Activated CD4-positive, alpha-beta T cell treated with anti-CD3 and anti-CD28 coated beads for 4 hours (primary cell): ENCODE data around the gene SERPINH1.
"Not testable (repeated sequence)": the region's sequence is repeated elsewhere in the genome, so short reads cannot be mapped to it uniquely, and the experiment has no call there.

Experiments
- DNase-seq, 2 donors: peaks; one replicate each; pipeline ENCODE4 v3.0.0-alpha.2; 2020

SERPINH1 gene

DNA sequence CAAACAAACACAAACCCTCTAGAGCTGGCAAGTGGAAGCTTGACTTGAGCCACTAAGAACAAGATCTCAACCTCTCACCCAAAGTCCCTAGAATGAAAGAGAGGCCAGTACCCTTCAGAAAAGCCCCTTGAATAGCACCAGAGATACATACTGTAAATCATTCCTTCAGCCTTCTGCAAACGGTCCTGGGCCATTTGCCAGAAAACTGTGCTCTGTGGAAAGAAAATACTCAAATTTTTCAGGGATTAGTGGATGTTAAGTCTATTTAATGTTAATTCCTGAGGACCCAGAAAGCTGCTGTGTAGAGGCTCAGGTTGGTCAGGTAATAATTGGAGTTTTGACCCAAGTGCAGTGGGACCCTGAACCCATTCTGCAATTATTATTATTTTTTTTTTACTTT lies 16.9 kb downstream of the SERPINH1 start:
- DNase-seq = no peak

- no peak for DNase-seq
Observed at GRCh38 chr11:75579841-75580240, 17.8 kb downstream of the SERPINH1 start.

DNA sequence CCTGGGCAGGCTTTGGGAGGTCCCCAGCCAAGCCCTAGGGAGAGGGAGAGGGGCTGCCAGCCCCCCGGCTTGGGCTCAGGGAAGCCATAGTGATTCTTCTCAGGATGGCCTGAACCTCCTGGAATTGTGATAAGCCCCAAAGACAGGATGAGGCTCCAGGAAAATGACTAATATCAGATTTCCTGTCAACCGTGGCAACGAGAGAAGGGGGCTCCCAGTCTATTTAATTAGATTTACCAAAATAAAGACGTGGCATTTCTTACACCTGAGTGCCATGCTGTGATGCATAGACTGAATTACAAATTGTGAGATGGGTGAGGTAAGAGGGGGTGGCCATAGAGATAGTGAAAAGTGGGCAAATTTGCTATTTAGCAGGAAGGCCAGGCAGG lies 20.4 kb downstream of the SERPINH1 start:
- no peak for DNase-seq

- peak; percentile 53 to 63 for DNase-seq
Observed at GRCh38 chr11:75582895-75583717, 21.1 kb downstream of the SERPINH1 start.

GRCh38 chr11:75583718-75584658 lies 21.9 kb downstream of the SERPINH1 start:
- DNase-seq = no peak

DNA sequence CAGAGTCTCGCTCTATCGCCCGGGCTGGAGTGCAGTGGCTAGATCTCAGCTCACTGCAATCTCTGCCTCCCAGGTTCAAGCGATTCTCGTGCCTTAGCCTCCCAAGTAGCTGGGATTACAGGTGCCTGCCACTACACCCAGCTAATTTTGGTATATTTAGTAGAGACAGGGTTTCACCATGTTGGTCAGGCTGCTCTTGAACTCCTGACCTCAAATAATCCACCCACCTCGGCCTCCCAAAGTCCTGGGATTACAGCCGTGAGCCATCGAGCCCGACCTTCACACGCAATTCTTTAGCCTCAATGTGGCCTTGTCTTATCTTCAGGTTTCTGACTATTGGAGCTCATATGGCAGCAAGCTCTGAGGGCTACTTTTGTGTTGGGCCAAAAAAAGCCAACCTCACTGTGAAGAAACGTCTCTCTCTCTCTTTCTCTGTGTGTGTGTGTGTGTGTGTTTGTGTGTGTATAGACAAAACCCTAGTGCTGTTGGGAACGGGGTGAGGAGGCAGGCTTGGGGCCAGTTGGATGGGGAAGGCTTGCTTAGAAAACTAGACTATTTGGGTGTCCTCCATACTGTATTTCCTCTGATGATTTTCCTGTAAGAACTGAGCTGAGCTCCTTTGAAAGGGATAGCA lies 22.7 kb downstream of the SERPINH1 start:
- not testable (repeated sequence) for DNase-seq

GRCh38 chr11:75585293-75585670 lies 23.2 kb downstream of the SERPINH1 start:
- DNase-seq = no peak

DNA sequence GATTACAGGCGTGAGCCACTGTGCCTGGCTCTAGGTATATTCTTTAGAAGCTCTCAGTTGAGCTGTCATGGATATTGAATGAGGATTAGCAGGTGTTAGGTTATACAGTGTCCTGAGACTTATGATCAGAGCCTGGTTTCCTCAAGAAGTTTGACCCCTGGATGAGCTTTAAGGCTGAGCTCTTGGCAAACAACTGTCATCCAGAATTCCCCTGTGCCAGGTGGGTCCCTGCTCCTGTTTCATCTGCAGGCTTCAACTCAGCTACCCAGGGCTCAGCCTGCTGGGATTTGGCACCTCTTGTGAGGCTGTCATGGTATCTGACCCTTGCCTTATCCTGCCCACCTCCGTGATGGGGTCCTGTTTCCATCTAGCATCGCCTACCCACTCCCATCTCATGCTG lies 24.3 kb downstream of the SERPINH1 start:
- DNase-seq = no peak

- no peak for DNase-seq
Observed at GRCh38 chr11:75588051-75588481, 26.0 kb downstream of the SERPINH1 start.

GRCh38 chr11:75589051-75589450 lies 27.0 kb downstream of the SERPINH1 start:
- DNase-seq = no peak

DNA sequence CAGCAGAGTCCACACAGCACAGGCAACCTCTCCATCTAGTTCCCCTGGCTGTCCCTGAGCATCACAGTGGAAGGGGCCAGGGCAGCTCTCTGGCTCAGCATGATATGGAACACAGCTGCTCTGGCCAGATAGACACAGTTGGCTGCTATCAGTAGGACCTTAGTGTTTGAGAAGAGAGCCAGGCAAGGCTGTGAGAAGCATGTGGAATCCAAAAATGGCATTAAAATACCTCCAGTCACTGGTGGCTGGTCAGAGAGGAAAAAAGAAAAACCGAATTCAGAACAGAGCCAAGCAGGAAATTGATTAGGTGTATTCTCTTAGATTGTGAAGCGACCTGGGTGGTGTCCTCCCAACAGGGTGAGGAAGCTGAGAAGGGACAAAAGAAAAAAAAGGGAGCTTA lies 27.9 kb downstream of the SERPINH1 start:
- no peak for DNase-seq

DNA sequence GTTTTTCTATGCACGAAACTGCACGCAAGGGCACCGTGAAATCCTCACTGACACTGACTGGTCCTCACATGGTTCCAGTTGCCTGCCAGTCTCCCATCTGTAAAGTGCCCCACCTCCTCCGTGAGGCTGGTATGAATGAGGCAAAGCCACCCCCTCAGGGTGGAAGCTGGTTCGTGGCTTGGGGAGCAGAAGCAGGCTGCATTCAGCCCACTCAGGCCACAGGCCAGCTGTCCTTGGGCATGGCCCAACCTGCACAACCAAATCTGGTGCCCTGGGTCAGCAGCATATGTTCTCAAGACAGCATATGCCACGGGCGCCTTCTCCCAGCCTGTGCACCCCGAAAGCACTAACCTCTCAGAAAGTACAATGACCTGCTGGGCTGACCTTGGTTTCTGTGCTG lies 29.3 kb downstream of the SERPINH1 start:
- DNase-seq = no peak

- DNase-seq = no peak
Observed at GRCh38 chr11:75591966-75592365, 29.9 kb downstream of the SERPINH1 start.

DNA sequence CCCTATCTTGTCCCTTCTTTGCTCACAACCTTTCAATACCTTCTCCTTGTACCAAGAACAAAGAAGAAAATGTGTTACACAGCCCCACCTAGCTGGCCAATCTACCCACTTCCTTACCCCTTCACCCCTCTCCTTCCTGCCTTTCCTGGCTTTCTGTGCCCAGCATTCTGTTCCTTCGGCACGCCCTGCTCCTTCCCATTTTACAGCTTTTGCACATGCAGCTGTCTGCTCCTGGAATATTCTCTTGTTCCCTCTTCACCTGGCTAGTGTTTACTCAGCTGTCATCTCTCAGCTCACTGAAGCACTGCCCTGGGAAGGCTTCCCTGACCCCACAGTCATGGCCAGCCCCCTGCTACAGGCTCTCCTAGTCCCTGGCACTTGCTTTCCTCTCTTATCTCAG lies 30.7 kb downstream of the SERPINH1 start:
- no peak for DNase-seq

- no peak for DNase-seq
Observed at GRCh38 chr11:75593286-75593915, 31.3 kb downstream of the SERPINH1 start.

DNA sequence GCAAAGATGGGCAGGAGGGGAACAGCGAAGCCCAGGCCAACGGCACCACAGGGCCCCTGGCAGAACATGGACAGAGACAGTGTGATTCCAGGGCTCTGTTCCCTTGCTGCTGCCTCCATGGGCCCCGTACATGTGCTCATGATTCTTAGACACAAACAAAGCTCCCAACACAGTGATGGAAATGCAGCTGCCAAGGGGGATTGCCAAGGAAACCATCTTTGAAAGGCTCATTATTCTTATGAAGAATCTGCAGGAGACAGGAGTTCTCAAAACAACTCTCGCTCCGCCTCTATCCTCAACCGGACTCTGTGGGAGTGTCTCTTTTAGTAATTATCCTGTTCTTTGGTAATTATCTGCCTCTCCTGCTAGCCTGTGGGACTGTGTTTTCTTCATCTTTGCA lies 32.2 kb downstream of the SERPINH1 start:
- DNase-seq = no peak

- DNase-seq = no peak
Observed at GRCh38 chr11:75595429-75595828, 33.4 kb downstream of the SERPINH1 start.

- DNase-seq = no peak
Observed at GRCh38 chr11:75596914-75597313, 34.9 kb downstream of the SERPINH1 start.

GRCh38 chr11:75597636-75598035 lies 35.6 kb downstream of the SERPINH1 start:
- DNase-seq = no peak

- no peak for DNase-seq
Observed at GRCh38 chr11:75598264-75598663, 36.2 kb downstream of the SERPINH1 start.

DNA sequence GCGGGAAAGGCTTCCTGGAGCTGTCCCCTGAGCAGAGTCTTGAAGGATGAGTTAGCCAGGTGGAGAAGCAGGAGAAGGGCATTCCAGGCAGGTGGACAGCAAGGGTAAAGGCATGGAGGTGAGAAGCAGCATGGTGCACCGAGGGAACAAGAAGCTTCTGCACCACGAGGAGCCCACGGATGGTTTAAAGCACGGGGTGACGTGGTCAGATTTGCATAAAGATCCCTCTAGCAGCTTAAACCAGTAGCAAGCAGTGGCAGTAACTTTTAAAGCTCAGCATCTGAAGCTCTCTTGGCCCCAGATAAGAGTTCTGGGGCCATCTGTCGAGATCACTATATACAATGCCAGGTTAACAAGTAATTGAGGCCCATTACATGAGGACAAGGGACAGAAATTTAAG lies 36.8 kb downstream of the SERPINH1 start:
- no peak for DNase-seq

- DNase-seq = no peak
Observed at GRCh38 chr11:75600356-75600755, 38.3 kb downstream of the SERPINH1 start.

DNA sequence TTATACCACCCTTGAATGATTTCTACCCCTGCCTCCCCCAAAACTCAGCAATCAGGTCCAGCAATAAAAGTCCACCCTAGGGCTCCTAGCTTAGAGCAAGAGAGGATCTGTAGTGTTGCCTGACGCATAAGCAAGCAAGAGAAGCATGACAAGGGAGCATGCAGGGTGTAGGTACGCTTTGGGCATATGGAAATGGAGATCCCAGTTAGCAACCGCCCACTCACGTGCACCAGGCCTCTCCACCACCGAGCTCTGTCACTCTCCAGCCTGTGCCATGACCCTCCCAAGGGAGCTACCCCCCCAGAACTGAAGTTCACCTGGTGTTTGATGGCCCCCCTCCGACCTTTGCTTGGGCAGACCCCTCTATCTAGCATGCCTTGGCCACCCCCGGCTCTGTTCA lies 39.4 kb downstream of the SERPINH1 start:
- no peak for DNase-seq
